Natural killer cell (primary cell): ENCODE data around the gene NAGLU. TPM values are rescaled to one million over a fixed set of nuclear protein-coding genes. Genes with fewer than 3 reads are reported as not detected.

ENCODE experiments used
- ATAC-seq, 3 donors: fragments of 150-1000 bp in 2 of 3; fragments of 200-7000 bp in 1 of 3; cut with Tn5 transposase; 1 replicate in 1 of 3; 2 replicates in 2 of 3; pipeline ENCODE4 v1.10.0; 2021; ENCODE audit warnings: mild to moderate bottlenecking in 2 of 3, moderate library complexity in 2 of 3
- DNase-seq, 2 donors: peaks; one replicate each; pipeline versions ENCODE4 v3.0.0 to v3.0.0-alpha.2; 2013 to 2021; ENCODE audit warnings: mixed read lengths in 1 of 2
- H3K27ac ChIP-seq: one replicate; pipeline ENCODE4 v1.5.1; 2013; ENCODE audit warnings: mild to moderate bottlenecking, low read length
- H3K27me3 ChIP-seq: one replicate; pipeline ENCODE4 v1.6.1; 2013; ENCODE audit warnings: low read length; ENCODE audit not compliant: control insufficient read depth, insufficient read depth
- H3K36me3 ChIP-seq: one replicate; pipeline ENCODE4 v1.6.1; 2013; ENCODE audit warnings: low read length; ENCODE audit not compliant: control insufficient read depth, insufficient read depth
- H3K4me1 ChIP-seq: one replicate; pipeline ENCODE4 v1.6.1; 2013; ENCODE audit warnings: low read length; ENCODE audit not compliant: control insufficient read depth, insufficient read depth
- H3K4me3 ChIP-seq: one replicate; pipeline ENCODE4 v1.5.1; 2013; ENCODE audit warnings: low read length
- H3K9me3 ChIP-seq: one replicate; pipeline ENCODE4 v1.6.1; 2013; ENCODE audit warnings: low read length; ENCODE audit not compliant: control insufficient read depth, insufficient read depth
- H3K27ac Mint-ChIP-seq, 2 donors: one replicate each; pipeline ENCODE4 v1.8.0; 2022; ENCODE audit warnings: mild to moderate bottlenecking in 2 of 2, mixed read lengths in 2 of 2, moderate library complexity in 1 of 2
- H3K27me3 Mint-ChIP-seq, 2 donors: one replicate each; pipeline ENCODE4 v1.8.0; 2022; ENCODE audit warnings: low read depth in 2 of 2, mixed read lengths in 2 of 2
- H3K36me3 Mint-ChIP-seq: one replicate; pipeline ENCODE4 v1.8.0; 2022; ENCODE audit warnings: mixed read lengths
- H3K4me1 Mint-ChIP-seq, 2 donors: one replicate each; pipeline ENCODE4 v1.8.0; 2022; ENCODE audit warnings: mixed read lengths in 2 of 2
- H3K4me3 Mint-ChIP-seq: one replicate; pipeline ENCODE4 v1.8.0; 2022; ENCODE audit warnings: mild to moderate bottlenecking, moderate library complexity, mixed read lengths
- H3K9me3 Mint-ChIP-seq, 2 donors: one replicate each; pipeline ENCODE4 v1.8.0; 2022; ENCODE audit warnings: mixed read lengths in 2 of 2
- WGBS: methylation state at CpG from one replicate; pipeline ENCODE4 v1.1.7; 2013; ENCODE audit warnings: missing lambda C conversion rate; ENCODE audit not compliant: insufficient coverage; 5-methylcytosine and 5-hydroxymethylcytosine counted together
- intact Hi-C: fragments of 100-400 bp; cut with micrococcal nuclease; formaldehyde crosslinking; loops from one replicate; pipeline ENCODE4 v1.14.2; 2022
- total RNA-seq, 4 donors: library from RNA; stranded (reverse); fragments of 120-200 nt in 1 of 4; gene quantifications; one replicate each; pipeline versions ENCODE4 v1.2.3 to v1.2.4, GENCODE V29; 2013 to 2022
- TF ChIP-seq, protein P1 (sequence below): fragments of 200-600 bp; IDR thresholded peaks from one replicate; pipeline ENCODE4 v1.8.0; 2022; ENCODE audit warnings: antibody characterized with exemption

Gene NAGLU
- total RNA-seq, 3 donors from 2014 or later (not counting 1 experiment from before 2014, with no cell fraction given), result 34.8 to 44.3 (median 36.4) TPM

DNA sequence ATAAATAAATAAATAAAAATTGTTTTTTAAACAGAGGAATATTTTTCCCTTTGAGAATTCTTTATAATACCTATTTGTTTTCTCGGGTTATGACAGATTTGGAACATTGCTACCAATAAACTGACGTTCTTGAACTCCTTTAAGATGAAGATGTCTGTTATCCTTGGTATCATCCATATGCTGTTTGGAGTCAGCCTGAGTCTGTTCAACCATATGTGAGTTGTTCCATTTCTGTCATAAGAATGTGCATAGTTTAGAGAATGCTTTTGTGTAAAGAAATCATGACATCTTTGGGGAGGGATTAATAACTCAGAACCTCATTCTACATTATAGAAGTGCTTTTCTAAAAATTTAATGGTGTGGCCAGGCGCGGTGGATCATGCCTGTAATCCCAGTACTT is 37.2 kb upstream of the NAGLU start:
- Mint-ChIP-seq H3K4me1 (peaks cover 18% of the 10 kb centered on the region in 2 donors), H3K9me3 (no peaks in the 10 kb centered on the region), H3K36me3 (no peaks in the 10 kb centered on the region), H3K4me3 (no peak overlapping the region), H3K27me3 (peaks cover 27 to 42% of the 10 kb centered on the region in 2 donors), H3K27ac (no peak overlapping the region)
- Histone ChIP-seq H3K27me3 (no peaks in the 10 kb centered on the region), H3K27ac (no peak overlapping the region), H3K4me3 (no peak overlapping the region), H3K9me3 (no peaks in the 10 kb centered on the region), H3K4me1 (peaks cover 12% of the 10 kb centered on the region), H3K36me3 (no peaks in the 10 kb centered on the region)
- no peak for DNase-seq
- intact Hi-C loops, result no loop called here
- whole genome bisulfite sequencing, result 100% methylated on average over 4 of the region's 4 CpGs
- no peak for ATAC-seq
- TF ChIP-seq, protein P1, sequence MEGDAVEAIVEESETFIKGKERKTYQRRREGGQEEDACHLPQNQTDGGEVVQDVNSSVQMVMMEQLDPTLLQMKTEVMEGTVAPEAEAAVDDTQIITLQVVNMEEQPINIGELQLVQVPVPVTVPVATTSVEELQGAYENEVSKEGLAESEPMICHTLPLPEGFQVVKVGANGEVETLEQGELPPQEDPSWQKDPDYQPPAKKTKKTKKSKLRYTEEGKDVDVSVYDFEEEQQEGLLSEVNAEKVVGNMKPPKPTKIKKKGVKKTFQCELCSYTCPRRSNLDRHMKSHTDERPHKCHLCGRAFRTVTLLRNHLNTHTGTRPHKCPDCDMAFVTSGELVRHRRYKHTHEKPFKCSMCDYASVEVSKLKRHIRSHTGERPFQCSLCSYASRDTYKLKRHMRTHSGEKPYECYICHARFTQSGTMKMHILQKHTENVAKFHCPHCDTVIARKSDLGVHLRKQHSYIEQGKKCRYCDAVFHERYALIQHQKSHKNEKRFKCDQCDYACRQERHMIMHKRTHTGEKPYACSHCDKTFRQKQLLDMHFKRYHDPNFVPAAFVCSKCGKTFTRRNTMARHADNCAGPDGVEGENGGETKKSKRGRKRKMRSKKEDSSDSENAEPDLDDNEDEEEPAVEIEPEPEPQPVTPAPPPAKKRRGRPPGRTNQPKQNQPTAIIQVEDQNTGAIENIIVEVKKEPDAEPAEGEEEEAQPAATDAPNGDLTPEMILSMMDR, result no peak

- WGBS, result 95% methylated on average over 3 of the region's 5 CpGs
- Histone ChIP-seq H3K27me3 (no peaks in the 10 kb centered on the region), H3K36me3 (no peaks in the 10 kb centered on the region), H3K27ac (no peak overlapping the region), H3K4me1 (no peaks in the 10 kb centered on the region), H3K9me3 (no peaks in the 10 kb centered on the region), H3K4me3 (no peak overlapping the region)
- TF ChIP-seq, protein P1, result no peak
- no peaks in the 10 kb centered on the region for H3K4me1 Mint-ChIP-seq
- no peaks in the 10 kb centered on the region for H3K9me3 Mint-ChIP-seq
- peaks cover 19 to 41% of the 10 kb centered on the region in 2 donors for H3K27me3 Mint-ChIP-seq
- H3K36me3 Mint-ChIP-seq, result no peaks in the 10 kb centered on the region
- no peak overlapping the region for H3K4me3 Mint-ChIP-seq
- no peak overlapping the region for H3K27ac Mint-ChIP-seq
- DNase-seq (no peak), ATAC-seq (no peak)
- intact Hi-C loops, result no loop called here
Observed at GRCh38 chr17:42502091-42502490, 34.0 kb upstream of the NAGLU start.

GRCh38 chr17:42502926-42503325 is 33.1 kb upstream of the NAGLU start:
- no peak for ATAC-seq

DNA sequence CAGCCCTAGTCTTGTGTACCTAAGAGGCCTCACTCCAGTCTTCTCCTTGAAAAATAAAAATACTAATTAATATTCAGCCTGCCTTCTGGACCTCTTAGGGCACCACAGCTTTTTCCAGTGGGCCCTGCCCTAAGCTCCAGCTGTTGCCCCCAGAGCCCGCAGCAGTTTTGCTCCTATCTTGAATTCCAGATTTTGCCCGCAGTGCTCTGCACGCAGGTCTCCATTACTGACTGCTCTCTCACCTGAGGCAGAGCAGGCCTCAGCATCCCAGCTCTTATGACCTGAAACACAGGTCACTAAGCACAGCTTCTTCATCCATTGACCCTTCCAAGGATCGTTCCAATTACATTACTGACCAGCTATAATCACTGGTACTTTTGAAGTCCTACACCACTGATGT is 28.4 kb upstream of the NAGLU start:
- Mint-ChIP-seq H3K4me3 (no peak overlapping the region), H3K36me3 (no peaks in the 10 kb centered on the region), H3K27me3 (peaks cover 55 to 82% of the 10 kb centered on the region in 2 donors), H3K27ac (no peak overlapping the region), H3K4me1 (peaks cover 0 to 10% of the 10 kb centered on the region in 2 donors), H3K9me3 (no peaks in the 10 kb centered on the region)
- Histone ChIP-seq H3K27ac (no peak overlapping the region), H3K4me1 (no peaks in the 10 kb centered on the region), H3K9me3 (no peaks in the 10 kb centered on the region), H3K4me3 (no peak overlapping the region), H3K27me3 (peaks cover 2% of the 10 kb centered on the region), H3K36me3 (no peaks in the 10 kb centered on the region)
- DNase-seq (no peak), ATAC-seq (no peak)
- TF ChIP-seq, protein P1, result no peak
- intact Hi-C loops, result no loop called here
- WGBS, result 97% methylated on average over 4 of the region's 4 CpGs

More at GRCh38 chr17:42502926-42503325, 33.1 kb upstream of the NAGLU start:
- Mint-ChIP-seq H3K36me3 (no peaks in the 10 kb centered on the region), H3K27ac (no peak overlapping the region), H3K4me1 (no peaks in the 10 kb centered on the region), H3K9me3 (no peaks in the 10 kb centered on the region), H3K4me3 (no peak overlapping the region), H3K27me3 (peaks cover 24 to 47% of the 10 kb centered on the region in 2 donors)
- DNase-seq, result no peak
- no peaks in the 10 kb centered on the region for H3K9me3 ChIP-seq
- WGBS, result 91% methylated on average over 1 of the region's 1 CpG
- intact Hi-C loops, result no loop called here
- no peak overlapping the region for H3K27ac ChIP-seq
- no peak overlapping the region for H3K4me3 ChIP-seq
- no peaks in the 10 kb centered on the region for H3K4me1 ChIP-seq
- H3K36me3 ChIP-seq, result no peaks in the 10 kb centered on the region
- TF ChIP-seq, protein P1, result no peak
- peaks cover 2% of the 10 kb centered on the region for H3K27me3 ChIP-seq
